Stimulated activated CD8-positive, alpha-beta memory T cell treated with anti-CD3 and anti-CD28 coated beads, Interleukin-12 subunit alpha, Interleukin-12 subunit beta, amount 100 ng/mL, for 24 hours (primary cell): ENCODE results near the gene STYXL1.

Experiments
- DNase-seq: peaks from one replicate; pipeline ENCODE4 v3.0.0-alpha.2; 2020; ENCODE audit errors: extremely low read depth

The STYXL1 gene

DNA sequence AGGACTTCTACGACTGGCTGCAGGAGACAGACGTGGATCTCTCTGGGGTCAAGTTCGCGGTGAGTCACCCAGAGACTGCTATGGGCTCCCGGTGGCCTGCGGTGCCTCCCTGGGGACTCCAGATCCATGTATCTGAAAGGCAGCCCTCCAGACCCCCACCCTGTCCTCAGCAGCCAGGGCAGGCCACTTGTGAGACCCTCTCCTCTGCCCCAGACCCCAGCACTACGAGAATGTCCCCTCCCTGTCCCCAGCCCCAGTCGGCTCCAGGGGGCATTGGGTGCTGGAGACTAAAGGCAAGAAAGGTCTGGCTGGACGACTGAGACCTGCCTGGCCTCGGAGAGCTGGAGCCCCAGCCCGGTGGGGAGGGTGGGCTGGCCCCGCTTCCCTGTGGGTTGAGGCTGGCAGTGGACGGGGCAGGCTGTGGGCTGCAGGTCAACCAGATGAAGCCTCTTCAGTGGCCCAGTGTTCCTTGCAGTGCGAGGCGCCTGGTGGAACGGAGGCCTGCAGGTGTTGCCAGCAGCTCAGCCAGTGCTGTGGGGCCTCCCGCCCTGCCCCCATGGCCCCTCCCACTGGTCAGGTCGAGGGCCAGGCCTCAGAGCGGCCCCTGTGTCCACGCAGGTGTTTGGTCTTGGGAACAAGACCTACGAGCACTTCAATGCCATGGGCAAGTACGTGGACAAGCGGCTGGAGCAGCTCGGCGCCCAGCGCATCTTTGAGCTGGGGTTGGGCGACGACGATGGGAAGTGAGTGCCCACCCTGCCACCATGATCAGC lies 67.2 kb downstream of the STYXL1 start:
- DNase-seq, result no peak

DNA sequence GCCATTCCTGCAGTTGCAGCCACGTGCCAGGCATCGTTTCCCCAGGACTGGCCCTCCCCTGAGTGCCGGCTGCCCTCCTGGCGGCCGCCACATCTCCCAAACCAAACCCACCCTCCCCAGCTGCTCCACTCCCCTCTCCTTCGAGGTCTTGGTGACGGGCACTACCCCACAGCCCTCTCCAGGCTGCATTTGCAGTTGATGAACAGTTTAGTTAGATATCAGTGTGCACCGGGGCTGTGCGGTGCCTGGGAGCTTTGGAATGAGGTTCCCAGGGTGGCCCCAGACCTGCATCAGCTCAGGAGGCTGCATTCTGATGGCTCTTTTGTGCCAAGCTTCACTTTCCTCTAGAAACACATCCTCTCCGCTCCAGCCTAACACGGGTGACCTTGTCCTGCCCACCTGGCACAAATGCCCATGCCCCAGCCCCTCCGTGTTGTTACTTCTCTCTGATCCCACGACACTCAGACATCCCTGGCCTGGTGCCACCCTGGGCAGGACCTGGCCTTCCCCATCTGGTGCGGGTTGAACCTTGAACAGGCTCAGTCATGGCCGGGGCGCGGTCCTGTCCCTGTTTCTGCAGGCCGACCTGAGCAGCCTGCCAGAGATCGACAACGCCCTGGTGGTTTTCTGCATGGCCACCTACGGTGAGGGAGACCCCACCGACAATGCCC lies 67.9 kb downstream of the STYXL1 start:
- DNase-seq, result no peak

- DNase-seq, result no peak
These were observed 70.1 kb downstream of the STYXL1 start for GRCh38 chr7:75977743-75978142.

- DNase-seq, result no peak
These were observed 75.6 kb downstream of the STYXL1 start for GRCh38 chr7:75971961-75972763.

GRCh38 chr7:75971309-75971960 lies 76.4 kb downstream of the STYXL1 start:
- DNase-seq, result no peak

DNA sequence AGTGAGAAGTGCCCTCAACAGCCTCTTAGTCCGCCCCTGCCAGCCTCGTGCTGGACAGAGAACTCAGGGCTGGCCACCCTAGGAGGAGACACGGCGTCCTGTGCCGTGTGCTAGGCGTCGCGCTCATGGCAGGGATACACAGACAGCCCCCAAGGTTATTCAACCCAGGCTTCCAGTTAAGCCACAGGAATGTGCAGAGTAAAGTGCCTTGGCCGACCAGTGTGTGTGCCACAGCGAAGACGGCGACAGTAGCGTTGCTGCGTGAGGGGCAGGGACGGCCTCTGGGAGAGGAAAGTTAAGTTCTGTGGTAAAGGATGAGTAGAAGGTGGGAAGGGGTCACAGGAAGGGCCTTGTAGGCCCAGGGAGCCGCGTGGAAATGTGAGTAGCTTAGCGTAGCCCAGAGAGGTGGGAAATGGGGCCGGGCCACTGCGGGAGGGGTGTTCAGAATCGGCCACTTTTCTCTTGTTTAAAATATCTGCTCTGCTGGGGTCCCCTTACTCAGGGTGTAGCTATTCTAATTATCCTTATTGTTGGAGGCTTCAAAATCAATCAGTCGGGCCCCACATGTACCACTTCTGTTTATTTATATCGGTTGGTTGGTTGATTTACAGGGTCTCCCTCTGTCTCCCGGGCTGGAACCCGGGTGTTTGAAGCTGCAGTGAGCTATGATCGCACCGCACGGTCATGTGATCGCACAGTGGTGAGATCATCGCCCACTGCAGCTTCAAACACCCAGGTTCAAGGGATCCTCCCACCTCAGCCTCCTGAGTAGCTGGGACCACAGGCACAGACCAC lies 77.9 kb downstream of the STYXL1 start:
- DNase-seq, result no peak

DNA sequence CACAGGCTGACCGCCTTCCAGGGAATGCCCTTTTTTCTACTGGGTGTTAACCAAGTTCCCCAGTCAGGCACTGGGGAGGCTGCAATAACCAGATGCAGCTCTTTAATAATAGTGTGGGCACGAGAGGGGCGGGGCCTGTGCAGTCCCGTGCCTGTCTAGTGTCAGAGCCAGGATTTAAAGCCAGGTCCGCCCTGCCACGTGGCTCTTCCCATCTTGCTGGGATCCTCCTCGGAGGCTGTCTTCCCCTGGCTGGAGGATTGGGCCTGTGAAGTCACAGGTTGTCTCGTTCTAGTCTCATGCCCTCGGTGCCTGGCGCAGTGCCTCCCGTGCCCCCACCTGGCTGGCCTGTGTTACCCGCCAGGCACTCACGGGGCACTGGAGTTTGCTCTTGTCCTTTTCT lies 78.6 kb downstream of the STYXL1 start:
- no peak for DNase-seq

DNA sequence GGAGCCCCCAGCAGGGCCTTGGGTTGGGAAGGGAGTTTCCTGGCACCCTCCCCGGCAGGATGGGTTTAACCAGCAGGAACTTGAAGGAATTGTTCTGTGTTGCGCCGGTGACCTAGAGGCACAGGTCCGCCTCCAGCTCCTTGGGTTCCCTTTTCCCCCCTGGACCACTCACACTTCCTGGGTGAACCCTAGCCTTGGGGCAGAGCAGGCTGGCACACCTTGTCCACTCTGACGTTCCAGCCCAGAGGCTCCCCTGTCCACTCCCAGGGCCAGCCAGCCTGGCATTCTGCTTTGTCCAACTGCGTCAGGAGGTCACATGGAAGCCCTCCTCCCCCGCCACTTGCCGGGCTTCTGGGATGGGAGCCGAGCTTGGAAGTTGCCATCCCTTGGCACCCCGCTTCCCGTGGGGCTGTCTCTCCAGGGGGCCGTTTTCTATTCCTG lies 79.2 kb downstream of the STYXL1 start:
- DNase-seq, result no peak

- no peak for DNase-seq
These were observed 79.8 kb downstream of the STYXL1 start for GRCh38 chr7:75968012-75968411.

DNA sequence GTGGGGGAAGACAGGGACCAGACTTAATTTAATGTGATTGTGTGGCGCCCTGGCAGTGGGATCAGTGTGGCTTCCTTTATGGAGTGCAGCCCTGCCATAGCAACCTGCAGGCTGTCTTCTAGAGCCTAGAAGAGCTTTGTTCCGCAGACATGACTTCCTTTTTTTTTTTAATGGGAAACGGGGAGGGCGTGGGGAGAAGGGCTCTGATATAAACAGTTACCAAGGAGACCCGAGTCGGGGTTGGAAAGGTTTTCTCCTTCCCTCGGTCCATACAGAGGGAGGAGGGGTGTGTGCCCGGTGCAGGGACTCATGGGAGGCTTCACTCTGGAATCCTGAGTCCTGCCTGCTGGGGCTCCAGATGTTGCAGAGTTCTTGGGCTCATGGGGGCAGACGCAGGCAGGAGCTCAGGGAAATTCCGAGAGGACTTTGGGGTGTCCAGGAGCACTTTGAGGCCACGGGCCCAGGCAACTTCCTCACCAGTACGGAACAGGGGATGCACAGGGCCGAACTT lies 80.3 kb downstream of the STYXL1 start:
- no peak for DNase-seq

DNA sequence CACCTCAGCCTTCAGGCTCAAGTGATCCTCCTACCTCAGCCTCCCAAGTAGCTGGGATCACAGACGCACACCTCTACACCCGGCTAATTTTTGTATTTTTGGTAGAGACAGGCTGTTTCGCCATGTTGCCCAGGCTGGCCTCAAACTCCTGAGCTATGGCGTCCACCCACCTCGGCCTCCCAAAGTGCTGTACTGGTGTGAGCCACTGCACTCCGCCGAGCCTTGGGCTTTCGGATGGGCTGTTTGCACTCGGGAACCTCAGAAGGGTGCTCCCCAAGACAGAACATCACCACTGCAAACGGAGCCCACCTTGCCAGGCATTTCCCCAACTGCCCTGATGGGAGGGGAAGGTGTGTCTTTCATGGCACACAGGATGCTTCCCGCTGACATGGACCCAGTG lies 80.7 kb downstream of the STYXL1 start:
- DNase-seq, result no peak

- DNase-seq, result no peak
These were observed 81.4 kb downstream of the STYXL1 start for GRCh38 chr7:75966190-75966961.

- no peak for DNase-seq
These were observed 82.2 kb downstream of the STYXL1 start for GRCh38 chr7:75965617-75966016.

- no peak for DNase-seq
These were observed 84.3 kb downstream of the STYXL1 start for GRCh38 chr7:75963381-75963995.

DNA sequence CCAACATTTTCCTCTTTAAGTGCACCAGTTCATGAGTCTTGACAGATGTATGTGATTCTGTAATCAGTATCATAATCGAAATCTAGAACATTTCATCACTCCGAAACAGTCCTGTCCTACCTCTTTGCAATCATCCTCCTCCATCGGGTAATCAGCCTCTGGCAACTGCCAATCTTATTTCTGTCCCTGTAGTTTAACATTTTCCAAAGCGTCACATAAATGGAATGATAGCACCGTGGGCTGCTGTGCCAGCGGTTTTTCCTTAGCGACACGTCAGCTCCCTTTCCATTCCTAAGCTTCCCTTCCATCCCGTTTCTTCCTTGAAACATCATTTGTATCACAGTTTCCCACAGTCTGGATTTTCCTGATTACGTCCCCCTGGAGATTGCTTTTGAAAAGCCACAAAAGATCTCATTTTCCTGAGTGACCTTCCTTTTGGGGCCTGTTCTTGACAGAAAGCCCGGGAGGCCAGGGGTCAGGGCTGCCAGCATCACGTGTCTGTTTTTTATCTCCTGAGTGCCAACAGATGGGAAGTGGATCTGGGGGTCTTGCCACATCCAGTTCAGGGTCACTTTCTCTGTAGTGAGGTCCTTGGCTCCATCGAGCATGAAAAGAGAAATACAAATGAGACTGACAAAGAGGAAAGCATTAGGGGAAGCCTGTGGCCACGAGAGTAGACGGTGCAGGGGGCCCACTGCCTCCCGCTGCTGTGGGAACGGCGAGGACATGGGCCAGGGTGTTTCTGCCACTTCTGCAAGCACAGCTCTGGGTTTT lies 85.0 kb downstream of the STYXL1 start:
- DNase-seq, result no peak

DNA sequence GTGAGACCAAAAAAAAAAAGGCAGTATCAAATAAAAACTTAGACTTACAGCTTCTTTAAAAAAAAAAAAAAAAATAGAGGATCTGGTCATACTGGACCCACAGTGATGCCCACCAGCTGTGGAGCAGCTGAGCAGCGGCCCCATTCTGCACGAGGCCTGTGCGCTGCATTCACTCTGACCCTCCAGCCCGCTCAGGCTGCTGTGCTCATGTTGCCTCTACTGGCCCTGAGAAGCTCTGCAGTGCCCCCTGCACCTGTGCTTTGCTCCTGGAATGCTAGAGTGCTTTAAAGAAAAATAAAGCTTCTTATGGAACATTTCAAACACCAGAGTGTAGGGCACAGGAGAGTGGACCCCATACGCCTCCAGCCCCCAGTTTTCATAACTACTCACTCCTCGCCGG lies 86.6 kb downstream of the STYXL1 start:
- no peak for DNase-seq

- no peak for DNase-seq
These were observed 87.4 kb downstream of the STYXL1 start for GRCh38 chr7:75960372-75960771.

GRCh38 chr7:75958802-75959543 lies 88.8 kb downstream of the STYXL1 start:
- no peak for DNase-seq
